Endothelial cell of umbilical vein (primary cell): Measurements from ENCODE around the gene TGIF1. TPM values are rescaled to one million over a fixed set of nuclear protein-coding genes. Genes with fewer than 3 reads are reported as not detected.

Experiments
- BruUV-seq: library from RNA; stranded (reverse); fragments of 400-500 nt; replicated peaks from 2 replicates; lab custom pipeline; 2021; lab: Mats Ljungman, UMichigan
- CTCF ChIA-PET: fragments of 300-600, 350-600 bp; sonication (Branson Sonifier 250); formaldehyde crosslinking; loops from one replicate; lab custom pipeline; 2021; ENCODE audit warnings: antibody characterized with exemption, inconsistent platforms; lab: Charles Lee
- POLR2A ChIA-PET: fragments of 300-600, 350-600 bp; sonication (Branson Sonifier 250); formaldehyde crosslinking; loops from one replicate; lab custom pipeline; 2021; ENCODE audit warnings: antibody characterized with exemption, inconsistent platforms; lab: Charles Lee
- DNase-seq: peaks from one replicate; pipeline ENCODE4 v3.0.0-alpha.2; 2011; ENCODE audit warnings: low read depth, low spot score
- FAIRE-seq: peaks from 2 replicates; lab custom pipeline; 2011; peaks lifted over from hg19 to GRCh38; lab: Jason Lieb, UNC
- H2AFZ ChIP-seq: 2 replicates; pipeline ENCODE4 v1.6.0; 2012; ENCODE audit warnings: low read depth, low read length, control low read depth, inconsistent platforms
- H3K27ac ChIP-seq: 2 replicates; pipeline ENCODE4 v1.5.1; 2011; ENCODE audit warnings: low read depth, mild to moderate bottlenecking, control low read depth, low read length, moderate library complexity; ENCODE audit not compliant: insufficient read depth
- H3K27me3 ChIP-seq, 2 experiments: 2 replicates each; pipeline versions ENCODE4 v1.6.0 to v1.6.1; 2011; ENCODE audit warnings: low read length in 2 of 2, mixed read lengths in 1 of 2; ENCODE audit not compliant: control insufficient read depth in 2 of 2, insufficient read depth in 2 of 2
- H3K36me3 ChIP-seq, 2 experiments: 2 replicates in 1 of 2; 3 replicates in 1 of 2; pipeline ENCODE4 v1.5.1; 2011; ENCODE audit warnings: low read length in 2 of 2, mild to moderate bottlenecking in 1 of 2, moderate library complexity in 1 of 2; ENCODE audit not compliant: control insufficient read depth in 2 of 2, insufficient read depth in 2 of 2; ENCODE audit errors: extremely low read depth in 1 of 2
- H3K4me1 ChIP-seq: 3 replicates; pipeline ENCODE4 v1.5.1; 2011; ENCODE audit warnings: mild to moderate bottlenecking, low read length; ENCODE audit not compliant: control insufficient read depth, insufficient read depth; ENCODE audit errors: extremely low read depth
- H3K4me2 ChIP-seq: 2 replicates; pipeline ENCODE4 v1.6.1; 2011; ENCODE audit warnings: low read length, control low read depth, mixed read lengths; ENCODE audit not compliant: insufficient read depth
- H3K4me3 ChIP-seq, 3 experiments: fragments of 200-600 bp in 1 of 3; sonication (generic), shearing (Covaris generic) in 1 of 3; replicated peaks in 1 of 3; 2 replicates each; pipeline ENCODE4 v1.5.1; 2011 to 2016; ENCODE audit warnings: control low read depth in 3 of 3, low read length in 3 of 3, mild to moderate bottlenecking in 2 of 3, inconsistent platforms in 1 of 3, low read depth in 1 of 3, moderate library complexity in 1 of 3; ENCODE audit not compliant: insufficient read depth in 1 of 3
- H3K79me2 ChIP-seq: 2 replicates; pipeline ENCODE4 v1.6.0; 2012; ENCODE audit warnings: low read length, inconsistent platforms; ENCODE audit not compliant: control insufficient read depth, insufficient read depth
- H3K9ac ChIP-seq: replicated peaks from 2 replicates; pipeline ENCODE3; 2011; ENCODE audit warnings: low read length, control low read depth; ENCODE audit not compliant: insufficient read depth; ENCODE audit errors: extremely low read depth
- H3K9me1 ChIP-seq: replicated peaks from 3 replicates; pipeline ENCODE4 v1.6.0; 2011; ENCODE audit warnings: mild to moderate bottlenecking, low read length; ENCODE audit not compliant: control insufficient read depth, insufficient read depth; ENCODE audit errors: extremely low read depth
- H3K9me3 ChIP-seq: replicated peaks from 2 replicates; pipeline ENCODE4 v1.5.1; 2012; ENCODE audit warnings: low read length, inconsistent platforms; ENCODE audit not compliant: control insufficient read depth, insufficient read depth
- H4K20me1 ChIP-seq: replicated peaks from 2 replicates; pipeline ENCODE3; 2011; ENCODE audit warnings: mild to moderate bottlenecking, low read length; ENCODE audit not compliant: control insufficient read depth, insufficient read depth; ENCODE audit errors: extremely low read depth
- CTCF ChIP-seq, 2 donors: IDR thresholded peaks; 1 replicate in 1 of 2; 2 replicates in 1 of 2; pipeline ENCODE4 v1.5.1; 2011; ENCODE audit warnings: low read length in 2 of 2, mild to moderate bottlenecking in 2 of 2, moderate library complexity in 2 of 2, control low read depth in 1 of 2, inconsistent platforms in 1 of 2, low read depth in 1 of 2; ENCODE audit not compliant: insufficient read depth in 1 of 2; ENCODE audit errors: extremely low read depth in 1 of 2
- EZH2 ChIP-seq: IDR thresholded peaks from 2 replicates; pipeline ENCODE4 v1.6.1; 2012; ENCODE audit warnings: borderline replicate concordance, low read depth, mild to moderate bottlenecking, moderate library complexity, low read length, inconsistent platforms; ENCODE audit not compliant: severe bottlenecking
- FOS ChIP-seq: IDR thresholded peaks from 2 replicates; pipeline ENCODE4 v1.6.1; 2011; ENCODE audit warnings: mild to moderate bottlenecking, low read length, moderate library complexity, borderline replicate concordance; ENCODE audit not compliant: insufficient read depth
- GATA2 ChIP-seq: IDR thresholded peaks from 2 replicates; pipeline ENCODE4 v1.7.0; 2011; ENCODE audit warnings: low read depth, mild to moderate bottlenecking, moderate library complexity, mixed read lengths, low read length; ENCODE audit not compliant: insufficient read length, insufficient read depth
- JUN ChIP-seq: IDR thresholded peaks from 2 replicates; pipeline ENCODE4 v1.6.1; 2011; ENCODE audit warnings: borderline replicate concordance, low read depth; ENCODE audit not compliant: insufficient read length, insufficient read depth
- MAX ChIP-seq: IDR thresholded peaks from 2 replicates; pipeline ENCODE4 v1.6.1; 2011; ENCODE audit not compliant: insufficient read depth, insufficient read length
- MYC ChIP-seq: IDR thresholded peaks from one replicate; pipeline ENCODE4 v1.6.1; 2011; ENCODE audit warnings: mild to moderate bottlenecking, low read depth, low read length
- POLR2A ChIP-seq: IDR thresholded peaks from 2 replicates; pipeline ENCODE4 v1.6.1; 2012; ENCODE audit warnings: low read depth, mild to moderate bottlenecking, control low read depth, low read length
- POLR2AphosphoS5 ChIP-seq: IDR thresholded peaks from 2 replicates; pipeline ENCODE4 v1.6.1; 2012; ENCODE audit warnings: low read depth, mild to moderate bottlenecking, control low read depth, low read length, moderate library complexity; ENCODE audit not compliant: insufficient read depth
- dilution Hi-C: fragments of 300-500 bp; cut with MboI; formaldehyde crosslinking; loops from one replicate; pipeline ENCODE4 v1.15.0; 2019; ENCODE audit warnings: low sequenced_read_pairs; ENCODE audit not compliant: extremely low pct_ligation_motif_present
- intact Hi-C: fragments of 100-400 bp; cut with micrococcal nuclease; formaldehyde crosslinking; loops from one replicate; pipeline ENCODE4 v1.10.0; 2022
- polyA plus RNA-seq, 4 experiments: library from polyadenylated mRNA; depleted of rRNA in 3 of 4; stranded (reverse) in 3 of 4; unstranded in 1 of 4; fragments of >200 nt; gene quantifications; 2 replicates each; pipeline versions ENCODE4 v1.2.1 to v1.2.3, GENCODE V29; 2011 to 2012; ENCODE audit warnings: missing spikeins in 1 of 4
- total RNA-seq: library from RNA; stranded (reverse); gene quantifications from 2 replicates; pipeline ENCODE4 v1.2.3, GENCODE V29; 2021

The TGIF1 gene
- total and polyA plus RNA-seq, 2 donors (not counting 3 experiments of a cell fraction or from before 2014, with no cell fraction given): 75.6 to 96.6 TPM

DNA sequence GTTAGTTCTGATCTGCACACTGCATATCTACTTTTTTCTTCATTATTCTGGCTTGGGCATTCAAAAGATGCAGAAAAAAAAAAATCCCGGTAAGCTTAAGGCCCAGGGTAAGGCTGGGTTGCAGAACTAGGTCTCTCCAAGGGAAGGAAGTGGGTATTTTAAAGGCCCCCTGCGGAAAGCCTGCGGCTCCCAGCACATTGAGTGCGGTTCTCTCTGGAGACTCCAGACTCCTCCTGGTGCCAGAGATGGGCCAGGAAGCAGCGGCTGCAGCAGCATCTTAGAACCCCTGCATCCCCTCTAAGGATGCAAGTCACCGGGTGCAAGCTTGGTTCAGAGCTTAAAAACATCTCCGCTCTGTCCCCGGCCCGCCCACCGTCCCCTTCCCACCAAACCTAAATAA is 49.5 kb downstream of the TGIF1 start:
- no peak for TF ChIP-seq MYC
- TF ChIP-seq POLR2AphosphoS5: no peak
- TF ChIP-seq CTCF (IDR thresholded peaks at IDR 0.05; ENCODE audit: extremely low read depth in 1 of 2, insufficient read depth in 1 of 2, low read depth in 1 of 2, low read length in 2 of 2): no peak
- TF ChIP-seq POLR2A: no peak
- TF ChIP-seq JUN: no peak
- no peak for TF ChIP-seq FOS
- TF ChIP-seq MAX: no peak
- TF ChIP-seq GATA2: no peak
- no peak for TF ChIP-seq EZH2
- Histone ChIP-seq H3K4me3 (peak overlapping the region in 2 of 3 experiments; percentile 45 to 49), H3K27me3 (no peaks in the 10 kb centered on the region), H3K4me1 (peaks cover 14% of the 10 kb centered on the region), H3K4me2 (peak overlapping the region; percentile 67), H3K9me1 (no peaks in the 10 kb centered on the region), H4K20me1 (no peaks in the 10 kb centered on the region), H3K9me3 (no peaks in the 10 kb centered on the region), H3K36me3 (no peaks in the 10 kb centered on the region), H3K27ac (no peak overlapping the region), H3K9ac (peak overlapping the region; percentile 5), H2AFZ (peak overlapping the region; percentile 61), H3K79me2 (no peaks in the 10 kb centered on the region)
- CTCF ChIA-PET: interaction anchor here (0.7 to 2.1 kb wide), 9 partner anchors 8 to 167 kb away, joined by 3 to 14 read pairs (median 3); no protein-coding TSS in a partner anchor
- intact Hi-C loops: loop anchor here (2.0 kb wide), 1 partner anchor 45 kb away; no protein-coding TSS in a partner anchor
- BruUV-seq: no TSS peak
- FAIRE-seq (no peak), DNase-seq (no peak)
- dilution Hi-C loops: no loop called here
- POLR2A ChIA-PET: no interaction called here
